ENCODE data around the gene ACTC1.
"Not testable (repeated sequence)": the region's sequence is repeated elsewhere in the genome, so short reads cannot be mapped to it uniquely, and the experiment has no call there.

The ACTC1 gene

GRCh38 chr15:34809186-34809585, 13.8 kb upstream of the ACTC1 start:
- no peak for TF ChIP-seq CTCF (IDR thresholded peaks at IDR 0.05; ENCODE audit: borderline replicate concordance, insufficient read depth, low read depth, low read length)
- H3K4me3 ChIP-seq (ENCODE audit: low read depth, low read length), result no peak overlapping the region

GRCh38 chr15:34808016-34808415, 12.7 kb upstream of the ACTC1 start:
- TF ChIP-seq CTCF (IDR thresholded peaks at IDR 0.05; ENCODE audit: borderline replicate concordance, insufficient read depth, low read depth, low read length), result no peak
- no peak overlapping the region for H3K4me3 ChIP-seq (ENCODE audit: low read depth, low read length)

GRCh38 chr15:34807241-34807640, 11.9 kb upstream of the ACTC1 start:
- H3K4me3 ChIP-seq (ENCODE audit: low read depth, low read length), result not testable (repeated sequence)

GRCh38 chr15:34804776-34805175, 9.4 kb upstream of the ACTC1 start:
- no peak overlapping the region for H3K4me3 ChIP-seq (ENCODE audit: low read depth, low read length)
- TF ChIP-seq CTCF (IDR thresholded peaks at IDR 0.05; ENCODE audit: borderline replicate concordance, insufficient read depth, low read depth, low read length), result no peak

GRCh38 chr15:34804113-34804512, 8.8 kb upstream of the ACTC1 start:
- TF ChIP-seq CTCF (IDR thresholded peaks at IDR 0.05; ENCODE audit: borderline replicate concordance, insufficient read depth, low read depth, low read length), result no peak
- H3K4me3 ChIP-seq (ENCODE audit: low read depth, low read length), result no peak overlapping the region

GRCh38 chr15:34802803-34803750, 7.7 kb upstream of the ACTC1 start:
- TF ChIP-seq CTCF (IDR thresholded peaks at IDR 0.05; ENCODE audit: borderline replicate concordance, insufficient read depth, low read depth, low read length), result no peak

GRCh38 chr15:34802371-34802770, 7.0 kb upstream of the ACTC1 start:
- TF ChIP-seq CTCF (IDR thresholded peaks at IDR 0.05; ENCODE audit: borderline replicate concordance, insufficient read depth, low read depth, low read length), result no peak
- H3K4me3 ChIP-seq (ENCODE audit: low read depth, low read length), result no peak overlapping the region

More at GRCh38 chr15:34802803-34803750, 7.7 kb upstream of the ACTC1 start:
- H3K4me3 ChIP-seq (ENCODE audit: low read depth, low read length), result no peak overlapping the region
